ENCODE data around the gene ERICH6. TPM values are rescaled to one million over a fixed set of nuclear protein-coding genes. Genes with fewer than 3 reads are reported as not detected.

The ERICH6 gene
- polyA plus RNA-seq, 3 donors = 0.04 TPM; not detected in 2

DNA sequence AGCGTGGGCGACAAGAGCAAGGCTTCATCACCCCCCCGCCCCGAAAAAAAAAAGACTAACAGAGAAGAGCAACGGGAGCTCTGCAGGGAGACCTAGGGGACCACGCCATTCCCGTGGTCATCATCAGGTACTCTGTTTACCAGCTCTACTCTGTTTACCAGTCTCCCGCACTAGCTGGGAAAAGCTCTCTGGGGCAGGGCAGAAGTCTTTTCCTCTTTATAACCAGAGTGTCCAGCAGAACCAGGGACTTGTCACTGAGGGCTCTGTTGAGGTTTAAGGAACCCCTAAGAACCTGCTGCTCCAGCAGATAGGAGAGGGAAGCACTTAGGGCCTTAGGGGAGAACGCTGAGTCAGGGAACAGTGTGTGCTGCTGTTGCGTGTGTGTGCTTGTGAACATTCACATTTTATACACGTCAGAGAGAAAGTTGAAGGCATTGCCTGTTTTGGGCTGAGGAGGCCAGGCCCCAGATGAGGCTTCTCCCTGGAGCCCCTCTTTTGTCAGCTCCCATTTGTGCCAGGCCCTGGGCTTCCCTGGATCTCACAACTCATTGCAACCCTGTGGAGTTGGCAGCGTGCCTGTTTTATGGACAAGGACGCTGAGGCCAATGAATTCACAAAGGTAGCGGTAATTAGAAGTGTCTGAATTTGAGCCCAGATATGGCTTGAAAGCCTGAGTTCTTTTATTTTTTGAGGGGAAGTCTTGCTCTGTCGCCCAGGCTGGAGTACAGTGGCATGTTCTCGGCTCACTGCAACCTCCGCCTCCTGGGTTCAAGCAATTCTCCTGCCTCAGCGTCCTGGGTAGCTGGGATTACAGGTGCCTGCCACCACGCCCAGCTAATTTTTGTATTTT lies 24.2 kb upstream of the ERICH6 start:
- whole genome bisulfite sequencing (ENCODE audit: insufficient coverage) = 90% methylated on average over 12 of the region's 19 CpGs
- H3K9me3 Mint-ChIP-seq = peaks cover 0 to 1% (median 0%) of the 10 kb centered on the region in 7 donors
- Histone ChIP-seq H3K4me1 (ENCODE audit: control insufficient read depth in 1 of 2, insufficient read depth in 2 of 2, low read length in 2 of 2) (no peaks in the 10 kb centered on the region), H3K36me3 (replicated peaks in 1 of 2; ENCODE audit: control insufficient read depth in 1 of 2, insufficient read depth in 2 of 2, low read length in 2 of 2) (no peaks in the 10 kb centered on the region), H3K27me3 (ENCODE audit: control insufficient read depth in 2 of 2, insufficient read depth in 2 of 2, low read length in 2 of 2) (no peaks in the 10 kb centered on the region), H3K27ac (ENCODE audit: low read depth in 1 of 2, low read length in 2 of 2) (no peak overlapping the region), H3K9me3 (replicated peaks in 1 of 2; ENCODE audit: control insufficient read depth in 1 of 2, insufficient read depth in 1 of 2, low read length in 2 of 2) (no peaks in the 10 kb centered on the region), H3K79me2 (ENCODE audit: insufficient read depth, low read length) (no peaks in the 10 kb centered on the region), H3K4me3 (replicated peaks in 1 of 3; ENCODE audit: low read depth in 2 of 3, low read length in 3 of 3) (no peak overlapping the region), H3K4me2 (replicated peaks; ENCODE audit: extremely low read depth, low read length, poor library complexity, severe bottlenecking) (no peak overlapping the region), H2AFZ (ENCODE audit: insufficient read depth, low read depth, low read length, poor library complexity, severe bottlenecking) (no peak overlapping the region), H3K9ac (ENCODE audit: insufficient read depth, low read length, poor library complexity, severe bottlenecking) (no peak overlapping the region), H4K20me1 (ENCODE audit: insufficient read depth, low read length) (no peaks in the 10 kb centered on the region)
- H3K4me1 Mint-ChIP-seq = no peaks in the 10 kb centered on the region
- no peak for DNase-seq
- intact Hi-C loops (cut with micrococcal nuclease) = loop anchor here (10.0 kb wide), 2 partner anchors 47 to 417 kb away; no protein-coding TSS in a partner anchor
- peak overlapping the region in 1 of 7 donors; percentile 36 for H3K27ac Mint-ChIP-seq
- TF ChIP-seq, protein P1, sequence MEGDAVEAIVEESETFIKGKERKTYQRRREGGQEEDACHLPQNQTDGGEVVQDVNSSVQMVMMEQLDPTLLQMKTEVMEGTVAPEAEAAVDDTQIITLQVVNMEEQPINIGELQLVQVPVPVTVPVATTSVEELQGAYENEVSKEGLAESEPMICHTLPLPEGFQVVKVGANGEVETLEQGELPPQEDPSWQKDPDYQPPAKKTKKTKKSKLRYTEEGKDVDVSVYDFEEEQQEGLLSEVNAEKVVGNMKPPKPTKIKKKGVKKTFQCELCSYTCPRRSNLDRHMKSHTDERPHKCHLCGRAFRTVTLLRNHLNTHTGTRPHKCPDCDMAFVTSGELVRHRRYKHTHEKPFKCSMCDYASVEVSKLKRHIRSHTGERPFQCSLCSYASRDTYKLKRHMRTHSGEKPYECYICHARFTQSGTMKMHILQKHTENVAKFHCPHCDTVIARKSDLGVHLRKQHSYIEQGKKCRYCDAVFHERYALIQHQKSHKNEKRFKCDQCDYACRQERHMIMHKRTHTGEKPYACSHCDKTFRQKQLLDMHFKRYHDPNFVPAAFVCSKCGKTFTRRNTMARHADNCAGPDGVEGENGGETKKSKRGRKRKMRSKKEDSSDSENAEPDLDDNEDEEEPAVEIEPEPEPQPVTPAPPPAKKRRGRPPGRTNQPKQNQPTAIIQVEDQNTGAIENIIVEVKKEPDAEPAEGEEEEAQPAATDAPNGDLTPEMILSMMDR (IDR thresholded peaks at IDR 0.05) = no peak
- no peaks in the 10 kb centered on the region for H3K36me3 Mint-ChIP-seq
- no peak overlapping the region for H3K4me3 Mint-ChIP-seq
- H3K27me3 Mint-ChIP-seq (ENCODE audit: low read depth in 3 of 3) = peaks cover 0 to 1% (median 1%) of the 10 kb centered on the region in 3 donors

- no peak overlapping the region for H3K4me3 Mint-ChIP-seq
- no peak overlapping the region for H3K9ac ChIP-seq (ENCODE audit: insufficient read depth, low read length, poor library complexity, severe bottlenecking)
- no peaks in the 10 kb centered on the region for H4K20me1 ChIP-seq (ENCODE audit: insufficient read depth, low read length)
- no peak for DNase-seq
- no peaks in the 10 kb centered on the region for H3K9me3 ChIP-seq (replicated peaks in 1 of 2; ENCODE audit: control insufficient read depth in 1 of 2, insufficient read depth in 1 of 2, low read length in 2 of 2)
- H3K4me3 ChIP-seq (replicated peaks in 1 of 3; ENCODE audit: low read depth in 2 of 3, low read length in 3 of 3) = no peak overlapping the region
- H3K36me3 ChIP-seq (replicated peaks in 1 of 2; ENCODE audit: control insufficient read depth in 1 of 2, insufficient read depth in 2 of 2, low read length in 2 of 2) = no peaks in the 10 kb centered on the region
- H3K79me2 ChIP-seq (ENCODE audit: insufficient read depth, low read length) = no peaks in the 10 kb centered on the region
- H3K27ac ChIP-seq (ENCODE audit: low read depth in 1 of 2, low read length in 2 of 2) = no peak overlapping the region
- TF ChIP-seq, protein P1 (IDR thresholded peaks at IDR 0.05) = no peak
- intact Hi-C loops (cut with micrococcal nuclease) = loop anchor here (10.0 kb wide), 2 partner anchors 49 to 419 kb away; no protein-coding TSS in a partner anchor
- peaks cover 0 to 1% (median 0%) of the 10 kb centered on the region in 7 donors for H3K9me3 Mint-ChIP-seq
- peaks cover 2% of the 10 kb centered on the region for H3K4me1 Mint-ChIP-seq
- H3K36me3 Mint-ChIP-seq = no peaks in the 10 kb centered on the region
- H3K4me1 ChIP-seq (ENCODE audit: control insufficient read depth in 1 of 2, insufficient read depth in 2 of 2, low read length in 2 of 2) = peaks cover 0 to 3% of the 10 kb centered on the region in 2 donors
- H3K27me3 Mint-ChIP-seq (ENCODE audit: low read depth in 3 of 3) = peaks cover 0 to 1% (median 1%) of the 10 kb centered on the region in 3 donors
- no peak overlapping the region for H3K27ac Mint-ChIP-seq
- 100% methylated on average over 2 of the region's 7 CpGs for WGBS (ENCODE audit: insufficient coverage)
- no peak overlapping the region for H3K4me2 ChIP-seq (replicated peaks; ENCODE audit: extremely low read depth, low read length, poor library complexity, severe bottlenecking)
- H3K27me3 ChIP-seq (ENCODE audit: control insufficient read depth in 2 of 2, insufficient read depth in 2 of 2, low read length in 2 of 2) = no peaks in the 10 kb centered on the region
- H2AFZ ChIP-seq (ENCODE audit: insufficient read depth, low read depth, low read length, poor library complexity, severe bottlenecking) = no peak overlapping the region
Measured at GRCh38 chr3:150725548-150725947, 21.8 kb upstream of the ERICH6 start.

All from CD14-positive monocyte (primary cell).